ENCODE data around the gene CENPO. TPM values are rescaled to one million over a fixed set of nuclear protein-coding genes. Genes with fewer than 3 reads are reported as not detected.

CENPO gene
- total RNA-seq, 1 donor: 8.0 TPM

- no peaks in the 10 kb centered on the region for H3K79me2 ChIP-seq (ENCODE audit: insufficient read depth, low read length)
- TF ChIP-seq, protein P1, sequence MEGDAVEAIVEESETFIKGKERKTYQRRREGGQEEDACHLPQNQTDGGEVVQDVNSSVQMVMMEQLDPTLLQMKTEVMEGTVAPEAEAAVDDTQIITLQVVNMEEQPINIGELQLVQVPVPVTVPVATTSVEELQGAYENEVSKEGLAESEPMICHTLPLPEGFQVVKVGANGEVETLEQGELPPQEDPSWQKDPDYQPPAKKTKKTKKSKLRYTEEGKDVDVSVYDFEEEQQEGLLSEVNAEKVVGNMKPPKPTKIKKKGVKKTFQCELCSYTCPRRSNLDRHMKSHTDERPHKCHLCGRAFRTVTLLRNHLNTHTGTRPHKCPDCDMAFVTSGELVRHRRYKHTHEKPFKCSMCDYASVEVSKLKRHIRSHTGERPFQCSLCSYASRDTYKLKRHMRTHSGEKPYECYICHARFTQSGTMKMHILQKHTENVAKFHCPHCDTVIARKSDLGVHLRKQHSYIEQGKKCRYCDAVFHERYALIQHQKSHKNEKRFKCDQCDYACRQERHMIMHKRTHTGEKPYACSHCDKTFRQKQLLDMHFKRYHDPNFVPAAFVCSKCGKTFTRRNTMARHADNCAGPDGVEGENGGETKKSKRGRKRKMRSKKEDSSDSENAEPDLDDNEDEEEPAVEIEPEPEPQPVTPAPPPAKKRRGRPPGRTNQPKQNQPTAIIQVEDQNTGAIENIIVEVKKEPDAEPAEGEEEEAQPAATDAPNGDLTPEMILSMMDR (IDR thresholded peaks at IDR 0.05; ENCODE audit: extremely low read depth, low read depth, low read length): no peak
- H3K27me3 ChIP-seq (ENCODE audit: insufficient read depth, low read length): no peaks in the 10 kb centered on the region
- H2AFZ ChIP-seq (ENCODE audit: low read length): no peak overlapping the region
- H3K36me3 ChIP-seq (ENCODE audit: insufficient read depth, low read length): no peaks in the 10 kb centered on the region
- no peaks in the 10 kb centered on the region for H3K9me3 ChIP-seq (ENCODE audit: low read depth, low read length)
- no peaks in the 10 kb centered on the region for H3K4me1 ChIP-seq (ENCODE audit: insufficient read depth, low read length)
- no peak overlapping the region for H3K27ac ChIP-seq (ENCODE audit: low read depth, low read length)
- H4K20me1 ChIP-seq (ENCODE audit: insufficient read depth, low read length): no peaks in the 10 kb centered on the region
- H3K4me3 ChIP-seq (ENCODE audit: insufficient read depth, low read length): no peak overlapping the region
- DNase-seq (ENCODE audit: insufficient read length, low spot score, missing footprints): peak; percentile 81
- H3K4me2 ChIP-seq (ENCODE audit: insufficient read depth, low read length): no peak overlapping the region
Observed at GRCh38 chr2:24842081-24843050, 49.1 kb downstream of the CENPO start.

GRCh38 chr2:24843330-24843860, 50.2 kb downstream of the CENPO start:
- H4K20me1 ChIP-seq (ENCODE audit: insufficient read depth, low read length): no peaks in the 10 kb centered on the region
- no peak overlapping the region for H3K4me2 ChIP-seq (ENCODE audit: insufficient read depth, low read length)
- H3K27me3 ChIP-seq (ENCODE audit: insufficient read depth, low read length): no peaks in the 10 kb centered on the region
- no peaks in the 10 kb centered on the region for H3K9me3 ChIP-seq (ENCODE audit: low read depth, low read length)
- TF ChIP-seq, protein P1 (IDR thresholded peaks at IDR 0.05; ENCODE audit: extremely low read depth, low read depth, low read length): no peak
- H3K4me3 ChIP-seq (ENCODE audit: insufficient read depth, low read length): no peak overlapping the region
- peak; percentile 57 for DNase-seq (ENCODE audit: insufficient read length, low spot score, missing footprints)
- no peaks in the 10 kb centered on the region for H3K79me2 ChIP-seq (ENCODE audit: insufficient read depth, low read length)
- no peak overlapping the region for H2AFZ ChIP-seq (ENCODE audit: low read length)
- H3K4me1 ChIP-seq (ENCODE audit: insufficient read depth, low read length): no peaks in the 10 kb centered on the region
- no peaks in the 10 kb centered on the region for H3K36me3 ChIP-seq (ENCODE audit: insufficient read depth, low read length)
- H3K27ac ChIP-seq (ENCODE audit: low read depth, low read length): no peak overlapping the region

DNA sequence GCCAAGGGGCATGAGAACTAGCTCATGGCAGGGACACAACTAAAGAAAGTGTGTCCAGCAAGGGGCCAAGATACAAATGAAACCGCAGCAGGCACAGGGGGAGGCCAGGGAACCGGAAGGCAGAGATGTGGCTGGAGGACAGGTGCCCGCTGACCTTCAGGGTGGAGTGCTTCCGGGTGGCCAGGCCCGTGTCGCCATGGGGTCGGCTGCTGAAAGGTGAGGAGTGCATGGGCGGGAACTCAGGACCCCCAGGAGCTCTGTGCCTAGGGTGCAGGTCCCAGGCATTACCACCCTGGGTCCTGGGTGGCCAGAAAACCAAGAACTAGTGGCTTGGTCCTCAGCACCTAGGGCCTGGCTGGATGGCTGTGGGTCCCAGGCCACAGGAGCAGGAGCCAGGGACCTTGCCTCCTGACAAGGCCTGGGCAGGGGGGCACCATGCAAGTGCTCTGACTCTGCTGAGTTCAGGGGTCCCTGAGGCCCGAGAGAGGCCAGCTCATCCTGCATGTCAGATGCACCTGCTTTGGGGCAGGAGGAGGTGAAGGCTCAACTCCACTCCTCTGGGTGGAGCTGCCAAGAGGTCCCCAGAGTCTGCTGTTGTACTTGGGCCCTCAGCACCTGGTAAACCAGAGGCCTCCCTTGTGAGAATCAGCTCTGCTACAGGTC, 50.9 kb downstream of the CENPO start:
- Histone ChIP-seq H3K4me1 (ENCODE audit: insufficient read depth, low read length) (no peaks in the 10 kb centered on the region), H3K4me3 (ENCODE audit: insufficient read depth, low read length) (no peak overlapping the region), H3K9me3 (ENCODE audit: low read depth, low read length) (no peaks in the 10 kb centered on the region), H3K4me2 (ENCODE audit: insufficient read depth, low read length) (no peak overlapping the region), H2AFZ (ENCODE audit: low read length) (no peak overlapping the region), H3K27me3 (ENCODE audit: insufficient read depth, low read length) (no peaks in the 10 kb centered on the region), H3K36me3 (ENCODE audit: insufficient read depth, low read length) (no peaks in the 10 kb centered on the region), H3K79me2 (ENCODE audit: insufficient read depth, low read length) (no peaks in the 10 kb centered on the region), H3K27ac (ENCODE audit: low read depth, low read length) (no peak overlapping the region), H4K20me1 (ENCODE audit: insufficient read depth, low read length) (no peaks in the 10 kb centered on the region)
- DNase-seq (ENCODE audit: insufficient read length, low spot score, missing footprints): peak; percentile 76
- TF ChIP-seq, protein P1 (IDR thresholded peaks at IDR 0.05; ENCODE audit: extremely low read depth, low read depth, low read length): no peak

- Histone ChIP-seq H3K4me2 (ENCODE audit: insufficient read depth, low read length) (no peak overlapping the region), H4K20me1 (ENCODE audit: insufficient read depth, low read length) (no peaks in the 10 kb centered on the region), H3K4me1 (ENCODE audit: insufficient read depth, low read length) (no peaks in the 10 kb centered on the region), H3K36me3 (ENCODE audit: insufficient read depth, low read length) (no peaks in the 10 kb centered on the region), H2AFZ (ENCODE audit: low read length) (no peak overlapping the region), H3K9me3 (ENCODE audit: low read depth, low read length) (no peaks in the 10 kb centered on the region), H3K4me3 (ENCODE audit: insufficient read depth, low read length) (no peak overlapping the region), H3K27me3 (ENCODE audit: insufficient read depth, low read length) (no peaks in the 10 kb centered on the region), H3K79me2 (ENCODE audit: insufficient read depth, low read length) (no peaks in the 10 kb centered on the region), H3K27ac (ENCODE audit: low read depth, low read length) (no peak overlapping the region)
- no peak for DNase-seq (ENCODE audit: insufficient read length, low spot score, missing footprints)
- TF ChIP-seq, protein P1 (IDR thresholded peaks at IDR 0.05; ENCODE audit: extremely low read depth, low read depth, low read length): no peak
Observed at GRCh38 chr2:24845691-24846090, 52.5 kb downstream of the CENPO start.
